ENCODE measurements around the gene RPS6KA5.
"Not testable (repeated sequence)": the region's sequence is repeated elsewhere in the genome, so short reads cannot be mapped to it uniquely, and the experiment has no call there.

The RPS6KA5 gene

DNA sequence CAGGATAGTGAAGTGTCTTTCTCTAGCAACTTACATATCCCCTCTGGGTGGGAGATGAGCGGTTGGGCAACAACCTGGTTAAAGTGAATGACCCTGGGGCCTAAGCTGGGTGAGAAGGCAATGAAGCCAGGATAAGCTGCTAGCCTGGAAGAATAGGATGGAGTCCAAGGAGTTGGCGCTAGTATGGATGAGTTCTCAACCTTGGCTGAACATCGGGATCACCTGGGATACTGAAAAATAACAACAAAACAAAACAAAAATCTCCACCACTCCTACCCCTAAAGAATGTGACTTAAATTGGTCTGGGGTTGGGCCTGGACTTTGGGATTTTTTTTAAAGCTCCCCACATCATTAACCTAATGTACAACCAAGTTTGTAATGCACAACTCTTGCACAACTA lies 4.8 kb upstream of the RPS6KA5 start:
- DNase-seq = no peak

DNA sequence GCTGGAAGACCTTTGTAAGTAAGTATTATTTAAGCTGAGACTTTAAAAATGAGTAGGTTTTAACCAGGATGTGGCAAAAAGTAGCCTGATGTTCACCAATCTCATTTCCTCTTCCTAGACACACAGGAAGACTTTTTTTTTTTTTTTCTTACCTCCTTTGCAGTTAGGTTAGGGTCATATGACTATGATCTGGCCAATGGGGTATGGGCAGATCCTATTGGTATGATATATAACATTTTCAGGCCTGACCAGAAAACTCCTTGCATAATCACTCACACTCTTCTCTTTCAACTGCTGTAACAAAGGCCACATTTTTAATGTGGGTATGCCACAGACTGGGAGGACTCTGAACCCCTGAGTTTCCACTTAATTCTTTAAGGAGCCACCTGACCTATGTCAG lies 2.7 kb upstream of the RPS6KA5 start:
- DNase-seq = no peak

DNA sequence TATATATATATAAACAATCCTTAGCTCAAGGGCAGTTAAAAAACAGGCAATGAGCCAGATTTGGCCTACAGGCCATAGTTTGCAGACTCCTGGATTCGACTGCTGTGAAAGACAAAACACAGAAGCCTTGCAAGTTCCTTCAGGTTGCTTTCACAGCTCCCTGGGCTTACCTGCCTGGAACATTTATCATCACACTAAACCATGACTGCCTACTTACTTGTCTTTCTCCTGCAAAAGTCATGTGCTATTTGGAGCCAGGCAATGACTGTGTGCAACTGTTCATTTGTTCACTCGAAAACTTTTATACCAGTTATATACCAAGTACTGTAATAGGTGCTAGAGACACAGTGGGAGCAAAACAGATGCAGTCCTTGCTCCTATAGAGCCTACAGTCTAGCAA lies 2.2 kb upstream of the RPS6KA5 start:
- no peak for DNase-seq

DNA sequence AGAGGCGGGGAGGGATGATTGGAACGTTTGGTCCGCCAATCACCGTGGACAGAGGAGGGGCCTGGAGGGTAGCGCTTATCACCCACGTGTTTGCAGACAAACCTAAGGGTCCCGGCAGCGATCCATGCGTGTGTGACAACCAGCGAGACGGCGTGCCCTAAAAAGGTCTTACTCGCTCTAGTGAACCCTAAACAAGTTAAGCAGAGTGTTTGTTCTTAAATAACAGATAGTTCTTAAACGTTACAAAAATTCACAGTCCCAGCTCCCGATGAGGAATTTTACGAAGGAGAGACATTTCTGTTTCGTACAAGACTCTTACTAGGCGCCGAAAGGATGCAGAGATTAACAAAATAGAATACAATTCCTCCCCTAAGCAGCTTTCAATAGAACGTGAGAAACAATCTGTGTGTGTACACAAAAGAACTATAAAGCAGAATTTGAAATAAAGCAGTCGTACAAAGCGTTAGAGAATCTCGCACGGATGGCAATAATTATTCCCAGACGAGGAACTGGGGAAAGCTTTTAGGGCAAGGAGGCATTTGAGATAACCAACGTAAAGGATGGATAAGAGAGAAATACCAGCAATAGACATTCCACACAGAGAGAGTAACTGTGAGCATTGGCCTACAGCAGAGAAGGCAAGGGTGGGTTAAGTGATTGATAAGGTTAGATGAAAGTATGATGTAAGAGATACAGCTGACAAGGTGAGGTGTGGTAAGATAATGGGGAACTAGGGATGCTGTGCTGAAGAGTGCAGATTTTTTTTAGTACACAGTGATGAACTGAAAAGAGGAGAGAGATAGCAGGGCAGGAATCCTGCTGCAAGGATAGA lies 831 bp upstream of the RPS6KA5 start:
- DNase-seq = no peak

DNA sequence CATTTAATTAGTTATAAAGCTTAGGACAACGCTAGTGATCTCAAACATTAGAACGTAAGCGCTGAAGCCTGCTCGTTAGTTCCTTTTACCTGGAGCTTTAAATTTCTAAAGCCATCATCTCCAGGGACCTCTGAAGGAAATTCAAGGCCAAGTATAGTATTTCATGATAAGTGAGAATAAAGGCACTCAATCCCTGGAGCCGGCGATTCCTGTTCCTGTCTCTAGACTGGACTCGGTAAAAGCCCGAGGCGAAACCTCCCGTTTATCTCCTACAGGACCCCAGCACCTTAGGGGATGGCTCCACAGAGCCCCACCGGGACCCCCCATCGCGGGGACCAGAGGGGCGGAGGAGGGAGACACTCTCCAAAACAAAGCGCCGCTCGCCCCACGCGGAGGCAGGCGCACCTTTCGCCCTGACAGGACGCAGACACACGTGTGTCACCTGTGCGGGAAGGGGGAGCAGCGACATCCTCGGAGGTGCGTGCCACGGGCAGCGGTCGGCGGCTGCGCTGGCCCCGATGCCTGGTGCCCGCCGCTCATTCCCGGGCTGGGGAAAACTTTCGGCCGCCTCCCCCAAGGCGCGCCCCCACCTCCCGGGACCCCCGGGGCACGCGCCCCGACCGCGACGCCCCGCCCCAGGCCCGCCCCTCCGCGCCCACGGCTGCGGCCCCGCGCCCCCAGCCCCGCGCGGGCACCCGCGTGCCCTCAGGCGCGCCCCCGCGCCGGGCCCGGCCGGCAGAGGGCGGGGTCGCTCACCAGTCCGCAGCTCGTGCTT lies 678 bp downstream of the RPS6KA5 start:
- DNase-seq = no peak

DNA sequence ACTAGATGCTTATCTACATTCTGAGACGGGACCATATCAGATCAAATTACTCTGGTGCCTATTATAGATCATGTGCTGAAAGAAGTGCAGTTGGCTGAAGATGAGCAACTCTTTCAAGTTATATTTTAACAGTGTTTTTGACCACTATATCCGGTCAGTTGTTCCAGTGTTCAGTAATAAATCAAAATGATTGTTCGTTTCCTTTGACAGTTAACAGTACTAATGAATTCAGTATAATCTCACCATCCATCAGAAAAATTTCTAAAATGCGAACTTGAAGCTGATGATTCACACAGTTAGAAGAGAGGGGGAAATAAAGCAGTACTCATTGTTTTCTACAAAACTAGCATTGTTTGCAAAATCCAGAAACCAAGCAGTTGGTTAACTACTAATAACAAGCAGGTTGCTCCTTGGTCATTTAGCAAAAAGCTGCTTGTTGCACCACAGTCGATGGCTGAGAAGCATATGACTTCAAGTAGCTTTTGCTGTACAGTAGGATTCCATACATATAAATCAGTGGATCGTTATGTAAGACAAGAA lies 2.3 kb downstream of the RPS6KA5 start:
- DNase-seq = no peak

DNA sequence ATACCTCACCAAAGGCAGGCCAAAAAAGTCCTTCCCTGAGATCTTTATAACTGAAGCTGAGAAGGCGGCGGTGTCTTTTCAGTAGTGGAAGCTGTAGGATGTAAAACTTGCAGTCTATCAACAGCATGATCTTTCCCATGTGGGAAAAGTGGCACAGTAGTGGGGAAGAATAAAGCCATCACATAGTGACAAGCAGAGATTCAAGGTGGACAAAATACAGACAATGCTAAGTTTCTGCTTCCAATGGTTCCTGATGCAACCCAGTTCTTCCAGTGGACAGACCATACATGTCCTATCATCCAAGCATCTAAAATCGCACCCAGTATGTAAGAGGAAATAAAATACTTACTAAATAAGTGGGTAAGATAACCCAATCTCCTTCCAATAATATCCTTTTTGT lies 4.1 kb downstream of the RPS6KA5 start:
- DNase-seq = no peak

DNA sequence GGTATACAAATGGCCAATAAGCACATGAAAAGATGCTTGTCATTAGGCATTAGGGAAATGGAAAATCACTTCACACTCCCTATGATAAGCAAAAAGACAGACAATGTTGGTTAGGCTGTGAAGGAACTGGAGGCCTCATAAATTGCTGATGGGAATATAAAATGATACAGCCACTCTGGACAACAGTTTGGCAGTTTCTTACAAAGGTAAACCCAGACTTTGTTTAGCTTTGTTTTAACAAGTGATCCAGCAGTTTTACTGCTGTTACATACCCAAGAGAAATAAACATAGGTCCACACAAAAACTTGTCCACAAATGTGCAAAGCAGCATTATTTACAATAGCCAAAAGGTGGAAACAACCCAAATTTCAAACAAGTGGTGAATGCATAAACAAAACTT lies 5.4 kb downstream of the RPS6KA5 start:
- DNase-seq = no peak

DNA sequence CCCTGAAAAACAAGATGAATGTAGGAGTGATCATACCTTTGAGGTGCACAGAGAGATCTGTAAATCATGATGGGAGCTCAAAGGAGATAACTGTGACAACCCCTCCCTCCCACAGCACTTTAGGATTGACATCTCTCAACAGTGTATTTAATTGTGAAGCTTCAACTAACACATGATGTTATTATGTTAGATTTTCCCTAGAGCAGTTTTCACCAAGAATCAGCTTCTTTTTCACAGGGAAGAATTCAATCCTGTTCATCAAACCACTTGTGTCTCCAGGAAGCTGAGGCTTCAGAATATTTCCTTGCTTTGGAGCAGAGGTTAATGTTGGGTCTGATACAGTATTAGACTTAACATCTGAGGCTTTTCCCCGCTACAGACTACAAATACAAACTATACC lies 11.8 kb downstream of the RPS6KA5 start:
- no peak for DNase-seq

DNA sequence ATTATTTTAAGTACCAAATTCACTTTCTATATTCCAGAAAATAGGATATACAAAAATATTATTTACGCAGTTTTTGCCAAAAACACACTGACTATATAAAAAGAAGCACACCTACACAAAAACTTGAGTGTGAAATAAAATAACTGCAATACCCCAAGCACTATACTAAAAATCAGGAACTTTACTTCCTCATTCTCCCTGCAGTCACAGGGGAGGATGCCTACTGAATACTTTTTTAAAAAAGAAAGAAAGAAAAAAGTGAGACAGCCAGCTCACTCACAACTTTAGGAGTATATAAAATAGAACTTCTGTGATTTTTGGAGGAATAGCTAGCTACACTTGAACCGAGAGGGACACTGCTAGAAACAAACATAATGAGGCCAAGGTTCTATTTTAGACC lies 12.2 kb downstream of the RPS6KA5 start:
- DNase-seq = no peak

DNA sequence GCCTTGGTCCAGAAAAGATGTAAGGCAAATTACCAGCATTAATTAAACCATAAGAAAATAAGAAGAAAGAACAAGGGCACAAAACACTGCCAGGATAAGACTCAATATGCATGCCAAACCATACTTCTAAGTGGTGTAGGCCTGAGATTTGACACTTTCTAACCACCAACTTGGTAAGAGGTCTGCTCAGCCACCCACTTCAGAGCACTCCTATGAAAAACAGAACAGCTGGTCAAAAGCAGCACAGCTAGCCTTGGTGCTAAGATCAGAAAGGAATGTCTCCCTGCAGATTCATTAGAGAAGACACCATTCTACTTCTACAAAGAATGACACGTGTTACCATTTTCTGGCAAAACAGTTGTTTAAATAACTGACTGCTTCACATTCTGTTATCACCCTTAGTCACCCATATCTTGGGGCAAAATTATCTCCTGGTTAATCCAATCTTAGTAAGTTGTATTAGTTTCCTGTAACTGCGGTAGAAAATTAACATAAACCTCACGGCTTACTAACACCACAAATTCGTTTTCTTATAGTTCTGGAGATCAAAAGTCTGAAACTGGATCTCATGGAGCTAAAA lies 13.2 kb downstream of the RPS6KA5 start:
- DNase-seq = no peak

DNA sequence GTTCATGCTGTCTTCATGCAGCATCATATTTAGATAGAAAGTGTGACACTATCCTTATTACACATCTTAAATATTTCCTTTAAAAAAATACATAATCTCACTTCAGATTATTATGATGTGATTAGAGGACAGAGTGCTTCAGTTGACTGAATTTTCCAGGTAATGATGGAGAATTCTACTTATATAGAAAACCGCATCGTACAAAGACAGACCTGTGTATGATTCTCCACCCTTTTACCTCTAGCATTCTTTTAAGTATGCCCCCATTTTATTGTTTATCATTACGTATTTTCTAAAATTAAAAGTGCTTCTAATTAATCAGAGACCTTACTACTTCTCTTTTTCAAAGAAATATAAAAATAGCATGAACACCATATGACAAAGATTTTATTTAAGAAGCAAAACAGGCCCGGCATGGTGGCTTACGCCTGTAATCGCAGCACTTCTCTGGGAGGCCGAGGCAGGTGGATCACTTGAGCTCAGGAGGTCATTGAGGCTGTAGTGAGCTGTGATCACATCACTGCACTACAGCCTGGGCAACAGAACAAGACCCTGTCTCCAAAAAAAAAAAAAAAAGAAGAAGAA lies 13.9 kb downstream of the RPS6KA5 start:
- DNase-seq = no peak

DNA sequence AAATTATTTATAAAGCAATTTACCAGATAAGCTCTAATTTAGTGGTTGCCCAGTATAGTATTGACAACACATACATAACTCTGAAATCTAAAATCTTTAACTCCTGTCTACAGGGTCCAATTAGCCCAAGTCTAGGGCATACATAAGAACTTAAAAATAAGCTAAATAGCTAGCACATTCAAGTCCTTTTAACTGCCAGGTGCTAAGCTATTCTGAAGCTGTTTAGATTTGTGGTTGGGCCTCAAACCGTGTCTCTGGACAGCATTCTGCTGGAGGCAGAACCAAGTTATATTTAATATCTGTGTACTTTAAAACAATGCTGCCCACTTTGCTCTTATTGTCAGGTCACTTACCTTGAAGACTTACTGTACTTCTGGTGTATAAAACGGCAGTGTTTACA lies 19.0 kb downstream of the RPS6KA5 start:
- DNase-seq = no peak

DNA sequence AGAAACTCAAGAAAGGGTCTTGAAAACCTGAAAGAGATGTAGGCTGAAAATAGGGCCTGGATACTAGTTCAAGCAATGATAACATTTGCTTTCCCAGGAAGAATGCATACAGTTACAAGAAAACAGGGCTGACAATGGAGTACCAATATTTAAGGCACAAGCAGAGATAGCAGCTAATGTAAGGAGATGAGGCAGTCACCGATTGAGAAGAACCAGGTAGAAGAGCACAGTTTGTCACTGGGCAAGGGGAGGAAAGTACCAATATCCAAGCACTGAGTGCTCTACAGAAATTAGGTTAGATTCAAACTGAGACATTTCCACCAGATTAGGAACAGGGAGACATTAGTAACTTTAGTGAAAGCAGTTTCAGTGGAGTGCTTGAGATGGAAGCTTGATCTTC lies 19.9 kb downstream of the RPS6KA5 start:
- DNase-seq = no peak

DNA sequence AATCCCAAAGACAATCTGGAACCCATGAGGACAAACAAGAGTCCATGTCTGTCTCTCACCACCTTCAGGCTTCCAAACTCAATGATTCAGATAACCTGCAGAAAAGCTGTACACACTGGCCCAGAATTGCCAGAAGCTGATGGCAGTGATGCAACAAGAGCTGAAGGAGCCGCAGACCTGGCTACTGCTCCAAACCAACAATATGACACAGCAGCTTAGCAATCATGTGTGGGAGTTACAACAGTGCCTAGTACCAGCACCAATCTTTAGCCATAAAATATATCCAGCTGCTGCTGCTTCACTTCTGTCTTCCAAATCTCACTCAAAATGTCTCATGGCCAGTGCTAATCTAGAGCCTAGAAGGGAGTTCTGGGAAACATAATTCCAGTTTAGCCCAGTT lies 22.0 kb downstream of the RPS6KA5 start:
- no peak for DNase-seq

DNA sequence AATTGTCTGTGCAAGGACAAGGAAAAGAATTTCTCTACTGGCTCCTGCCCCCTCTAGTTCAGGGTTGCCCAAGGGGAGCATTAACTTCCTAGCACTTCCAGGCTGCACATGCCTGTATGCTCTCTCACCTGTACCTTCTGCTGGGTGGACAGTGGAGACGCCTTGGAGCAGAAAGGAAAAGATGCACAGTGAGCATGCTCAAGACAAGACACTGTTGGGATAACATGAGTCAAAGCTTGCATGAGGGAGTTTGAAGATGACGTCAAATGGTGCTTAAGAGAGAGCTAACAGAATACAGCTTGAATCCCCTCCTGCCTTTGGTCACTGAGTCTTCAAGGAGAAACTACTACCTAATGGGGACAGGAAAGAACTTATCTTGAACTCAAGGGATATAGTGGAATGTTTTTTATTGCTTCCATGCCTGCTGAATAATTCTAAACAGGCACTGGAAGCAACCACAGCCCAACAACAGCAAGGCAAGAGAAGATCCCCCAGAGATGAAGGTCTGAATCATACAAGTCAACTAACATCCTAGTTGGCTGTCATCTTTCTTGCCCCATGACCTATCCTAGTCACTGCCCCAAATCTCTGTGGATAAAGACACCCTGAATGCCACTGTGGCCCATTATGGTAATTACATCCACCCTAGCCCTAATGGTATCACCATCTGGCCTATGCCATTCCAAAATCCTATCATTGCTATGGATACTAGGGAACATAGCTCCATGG lies 23.5 kb downstream of the RPS6KA5 start:
- no peak for DNase-seq

DNA sequence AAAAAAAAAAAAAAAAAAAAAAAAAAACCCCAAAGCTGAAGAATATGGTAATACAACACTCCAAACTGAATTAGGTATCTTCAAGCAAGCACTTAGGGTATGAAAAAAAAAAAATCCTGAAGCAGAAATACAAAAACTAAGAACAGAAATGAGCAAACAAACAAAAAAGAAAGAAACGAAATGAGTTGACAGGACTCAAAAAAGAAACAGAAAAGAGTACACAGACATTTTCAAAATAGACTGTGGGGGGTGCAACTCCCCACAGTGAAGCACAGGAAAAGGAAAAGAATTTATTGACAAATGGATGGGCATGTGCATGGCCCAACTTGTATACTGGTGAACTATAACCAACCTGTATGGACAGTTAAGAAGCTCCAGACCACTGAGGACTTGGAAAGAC lies 24.6 kb downstream of the RPS6KA5 start:
- no peak for DNase-seq

DNA sequence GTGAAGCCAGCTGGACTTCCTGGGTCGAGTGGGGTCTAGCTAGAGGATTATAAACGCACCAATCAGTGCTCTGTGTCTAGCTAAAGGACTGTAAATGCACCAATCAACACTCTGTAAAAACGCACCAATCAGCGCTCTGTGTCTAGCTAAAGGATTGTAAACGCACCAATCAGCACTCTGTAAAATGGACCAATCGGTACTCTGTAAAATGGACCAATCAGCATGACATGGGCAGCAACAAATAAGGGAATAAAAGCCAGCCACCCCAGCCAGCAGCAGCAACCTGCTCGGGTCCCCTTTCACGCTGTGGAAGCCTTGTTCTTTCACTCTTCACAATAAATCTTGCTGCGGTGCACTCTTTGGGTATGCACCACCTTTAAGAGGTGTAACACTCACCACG lies 26.1 kb downstream of the RPS6KA5 start:
- DNase-seq = not testable (repeated sequence)

DNA sequence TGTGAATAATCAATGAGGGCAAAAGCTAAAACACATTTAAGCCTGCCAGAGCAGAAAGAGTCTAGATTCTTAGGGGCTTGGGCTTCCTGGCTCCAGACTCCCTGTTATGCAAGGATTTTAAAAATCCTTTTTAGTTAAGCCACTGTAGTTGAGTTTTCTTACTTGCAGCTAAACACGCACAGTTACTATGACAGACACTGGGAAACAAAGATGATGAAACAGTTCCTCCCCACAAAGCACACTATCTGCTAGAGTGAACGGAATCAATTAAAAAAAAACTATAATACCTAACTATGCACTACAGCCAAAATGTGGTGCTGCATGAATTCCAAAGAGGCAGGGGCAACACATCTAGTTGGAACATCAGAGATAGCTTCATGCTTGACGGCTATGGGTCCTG lies 28.2 kb downstream of the RPS6KA5 start:
- no peak for DNase-seq

DNA sequence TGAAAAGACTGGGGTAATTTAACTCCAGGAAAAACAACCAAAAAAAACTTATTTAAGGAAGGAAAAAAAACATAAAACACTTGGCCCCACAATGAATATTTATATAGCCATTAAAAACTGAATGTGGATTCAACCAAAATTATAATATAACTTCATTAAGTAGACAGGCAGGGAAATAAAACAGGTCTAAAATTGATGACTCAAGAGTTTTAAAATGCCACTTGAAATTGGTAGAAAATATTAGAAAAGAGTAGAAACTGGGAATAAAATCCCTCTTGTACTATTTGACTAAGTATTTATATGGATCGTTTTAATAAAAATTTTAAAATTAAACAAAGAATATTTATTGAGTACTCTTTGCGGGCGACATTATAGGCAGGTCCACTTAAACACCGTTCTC lies 28.8 kb downstream of the RPS6KA5 start:
- no peak for DNase-seq

DNA sequence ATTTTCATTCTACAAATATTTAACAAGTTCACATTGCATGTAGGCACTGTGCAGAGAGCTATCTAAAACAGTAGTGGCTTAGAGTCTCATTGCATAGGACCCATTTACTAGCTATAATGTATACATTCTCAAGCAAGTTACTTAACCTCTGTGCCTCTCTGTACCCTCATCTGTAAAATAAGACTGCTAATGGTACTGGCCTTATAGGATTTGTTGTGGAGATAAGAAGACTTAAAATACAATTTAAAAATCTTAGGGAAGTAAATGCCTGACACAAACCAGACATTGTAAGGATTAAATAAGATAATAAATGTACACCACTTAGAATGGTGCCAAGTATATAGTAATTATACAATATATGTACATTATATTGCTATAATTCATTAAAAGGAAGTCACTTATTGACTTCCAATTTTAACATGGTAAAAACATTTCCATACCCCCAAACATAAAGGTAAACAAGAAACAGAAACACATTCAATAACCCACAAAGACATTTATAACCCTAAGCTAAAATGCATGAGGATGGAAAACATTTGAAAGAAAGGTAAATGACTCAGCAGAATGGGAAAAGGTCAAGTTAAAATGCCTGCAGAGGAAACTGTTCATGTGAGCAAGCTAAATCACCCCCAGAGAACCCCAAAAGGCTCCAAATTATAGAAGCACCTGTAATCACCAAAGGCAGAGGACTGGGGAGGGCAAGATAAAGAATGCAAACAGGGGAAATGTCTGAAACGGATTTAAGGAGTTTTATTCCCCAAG lies 30.8 kb downstream of the RPS6KA5 start:
- DNase-seq = no peak

DNA sequence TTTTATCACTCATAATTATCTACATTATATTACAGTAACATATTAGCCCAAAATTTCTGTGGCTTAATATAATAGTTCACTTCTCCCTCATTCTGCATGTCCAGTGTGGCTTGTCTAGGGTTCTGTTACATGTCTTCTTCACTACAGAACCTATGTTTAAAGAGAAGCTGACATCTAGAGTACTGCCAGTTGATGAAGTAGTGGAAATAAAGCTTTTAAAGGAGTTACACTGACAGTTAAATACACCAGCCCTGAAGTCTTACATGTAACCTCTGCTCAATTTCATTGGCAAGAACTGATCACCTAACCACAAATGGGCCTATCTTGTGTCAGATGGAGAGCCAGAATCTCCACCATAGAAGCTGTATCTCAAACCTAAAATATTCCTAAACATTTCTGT lies 32.9 kb downstream of the RPS6KA5 start:
- DNase-seq = no peak
